GM23338 (cell line): Measurements from ENCODE around the gene MYO1D. TPM values are rescaled to one million over a fixed set of nuclear protein-coding genes. Genes with fewer than 3 reads are reported as not detected.

Source experiments
- ATAC-seq: fragments of 200-7000 bp; cut with Tn5 transposase; 3 replicates; pipeline ENCODE4 v1.9.1; 2020
- DNase-seq: peaks from one replicate; pipeline ENCODE4 v3.0.0-alpha.2; 2015; ENCODE audit warnings: low spot score
- H2AFZ ChIP-seq: fragments of 200-600 bp; sonication (generic); 2 replicates; pipeline ENCODE4 v1.8.0; 2016; ENCODE audit warnings: antibody characterized with exemption, mild to moderate bottlenecking, moderate library complexity
- H3F3A ChIP-seq: fragments of 200-600 bp; sonication (generic); replicated peaks from 2 replicates; pipeline ENCODE4 v1.8.0; 2017; ENCODE audit warnings: antibody characterized with exemption, mixed run types, low read depth
- H3K27ac ChIP-seq: fragments of 200-600 bp; sonication (generic); 2 replicates; pipeline ENCODE4 v1.6.1; 2016; ENCODE audit warnings: low read depth
- H3K27me3 ChIP-seq: fragments of 200-600 bp; sonication (generic); 2 replicates; pipeline ENCODE4 v1.8.0; 2016; ENCODE audit warnings: mild to moderate bottlenecking, mixed run types, moderate library complexity; ENCODE audit not compliant: insufficient read depth
- H3K36me3 ChIP-seq: fragments of 200-600 bp; sonication (generic); 2 replicates; pipeline ENCODE4 v1.8.0; 2016; ENCODE audit warnings: mild to moderate bottlenecking; ENCODE audit not compliant: insufficient read depth
- H3K4me1 ChIP-seq: fragments of 200-600 bp; sonication (generic); 2 replicates; pipeline ENCODE4 v1.8.0; 2016; ENCODE audit warnings: mild to moderate bottlenecking, moderate library complexity; ENCODE audit not compliant: insufficient read depth
- H3K4me2 ChIP-seq: fragments of 200-600 bp; sonication (generic); 2 replicates; pipeline ENCODE4 v1.7.1; 2017; ENCODE audit warnings: mixed run types
- H3K4me3 ChIP-seq: fragments of 200-600 bp; sonication (generic); 2 replicates; pipeline ENCODE4 v1.6.1; 2016; ENCODE audit warnings: mixed run types
- H3K79me2 ChIP-seq: fragments of 200-600 bp; sonication (generic); replicated peaks from 2 replicates; pipeline ENCODE4 v1.8.0; 2017; ENCODE audit warnings: mild to moderate bottlenecking; ENCODE audit not compliant: insufficient read depth
- H3K9me2 ChIP-seq: fragments of 200-600 bp; sonication (generic); 2 replicates; pipeline ENCODE4 v1.8.0; 2017; ENCODE audit not compliant: insufficient read depth
- H4K20me1 ChIP-seq: fragments of 200-600 bp; sonication (generic); replicated peaks from 2 replicates; pipeline ENCODE4 v1.8.0; 2017; ENCODE audit warnings: mild to moderate bottlenecking; ENCODE audit not compliant: insufficient read depth
- H3K27ac Mint-ChIP-seq: 2 replicates; pipeline ENCODE4 v1.8.0; 2020; ENCODE audit warnings: inconsistent platforms, mild to moderate bottlenecking, moderate library complexity, mixed read lengths
- H3K27me3 Mint-ChIP-seq: 3 replicates; pipeline ENCODE4 v1.8.0; 2022; ENCODE audit warnings: low read depth, mild to moderate bottlenecking, moderate library complexity, mixed read lengths, inconsistent platforms; ENCODE audit not compliant: insufficient read depth, poor library complexity
- H3K36me3 Mint-ChIP-seq: 3 replicates; pipeline ENCODE4 v1.8.0; 2021; ENCODE audit warnings: low read depth, mild to moderate bottlenecking, inconsistent platforms, moderate library complexity, mixed read lengths
- H3K4me1 Mint-ChIP-seq: 3 replicates; pipeline ENCODE4 v1.8.0; 2020; ENCODE audit warnings: mild to moderate bottlenecking, inconsistent platforms, mixed read lengths
- H3K4me3 Mint-ChIP-seq: 3 replicates; pipeline ENCODE4 v1.8.0; 2021; ENCODE audit warnings: moderate library complexity, mild to moderate bottlenecking, inconsistent platforms, mixed read lengths
- H3K9me3 Mint-ChIP-seq: 3 replicates; pipeline ENCODE4 v1.8.0; 2020; ENCODE audit warnings: moderate library complexity, mild to moderate bottlenecking, inconsistent platforms, mixed read lengths
- CREB1 ChIP-seq: fragments of 250-450 bp; sonication (Bioruptor Pico); IDR thresholded peaks from 2 replicates; pipeline ENCODE4 v1.5.0; 2020; ENCODE audit warnings: low read depth, mild to moderate bottlenecking, moderate library complexity
- EZH2 ChIP-seq: fragments of 200-600 bp; sonication (generic); IDR thresholded peaks from one replicate; pipeline ENCODE4 v1.8.0; 2017; ENCODE audit warnings: antibody characterized with exemption, mild to moderate bottlenecking, low read depth; ENCODE audit not compliant: unreplicated experiment
- EZH2phosphoT487 ChIP-seq: fragments of 200-600 bp; sonication (generic); IDR thresholded peaks from one replicate; pipeline ENCODE4 v1.8.1; 2018; ENCODE audit warnings: antibody characterized with exemption; ENCODE audit not compliant: unreplicated experiment
- JUNB ChIP-seq: IDR thresholded peaks from one replicate; pipeline ENCODE4 v1.6.1; 2016; ENCODE audit warnings: antibody characterized with exemption; ENCODE audit not compliant: unreplicated experiment
- NANOG ChIP-seq: IDR thresholded peaks from 2 replicates; pipeline ENCODE4 v1.6.1; 2016; ENCODE audit warnings: antibody characterized with exemption, borderline replicate concordance
- POLR2AphosphoS5 ChIP-seq: IDR thresholded peaks from 2 replicates; pipeline ENCODE4 v1.6.1; 2016; ENCODE audit warnings: antibody characterized with exemption, low read depth
- REST ChIP-seq: IDR thresholded peaks from one replicate; pipeline ENCODE4 v1.6.1; 2018; ENCODE audit warnings: antibody characterized with exemption; ENCODE audit not compliant: unreplicated experiment
- STAT1 ChIP-seq: IDR thresholded peaks from one replicate; pipeline ENCODE4 v1.6.1; 2016; ENCODE audit warnings: antibody characterized with exemption; ENCODE audit not compliant: unreplicated experiment
- ZNF331 ChIP-seq: fragments of 250-450 bp; sonication (Bioruptor Pico); IDR thresholded peaks from 2 replicates; pipeline ENCODE4 v1.5.0; 2020; ENCODE audit warnings: low read depth, mild to moderate bottlenecking, moderate library complexity
- ZNF462 ChIP-seq: fragments of 250-450 bp; sonication (Bioruptor Pico); IDR thresholded peaks from 2 replicates; pipeline ENCODE4 v1.5.0; 2020; ENCODE audit warnings: mild to moderate bottlenecking, moderate library complexity
- polyA plus RNA-seq: library from polyadenylated mRNA; unstranded; fragments of >200 nt; fragmentation: Nextera tagmentation; extraction: Ambion mirVana; gene quantifications from 2 replicates; pipeline ENCODE4 v1.2.1, GENCODE V29; 2016
- total RNA-seq: library from RNA; depleted of rRNA; stranded (reverse); fragments of >200 nt; shearing (Covaris generic); gene quantifications from 2 replicates; pipeline ENCODE4 v1.2.3, GENCODE V29; 2014
- TF ChIP-seq, protein P1 (sequence below), 2 experiments: fragments of 200-600 bp in 1 of 2; sonication (generic) in 1 of 2; conservative IDR thresholded peaks; 2 replicates each; pipeline versions ENCODE4 v1.5.1 to v1.6.1; 2016 to 2017; ENCODE audit warnings: antibody characterized with exemption in 2 of 2, low read depth in 2 of 2, mild to moderate bottlenecking in 2 of 2, moderate library complexity in 1 of 2
- TF ChIP-seq, protein P2 (sequence below): IDR thresholded peaks from 2 replicates; pipeline ENCODE4 v1.6.1; 2016; ENCODE audit warnings: antibody characterized with exemption

Gene MYO1D
- total and polyA plus RNA-seq, 2 experiments from 2014 or later: 8.6 to 28.6 TPM

DNA sequence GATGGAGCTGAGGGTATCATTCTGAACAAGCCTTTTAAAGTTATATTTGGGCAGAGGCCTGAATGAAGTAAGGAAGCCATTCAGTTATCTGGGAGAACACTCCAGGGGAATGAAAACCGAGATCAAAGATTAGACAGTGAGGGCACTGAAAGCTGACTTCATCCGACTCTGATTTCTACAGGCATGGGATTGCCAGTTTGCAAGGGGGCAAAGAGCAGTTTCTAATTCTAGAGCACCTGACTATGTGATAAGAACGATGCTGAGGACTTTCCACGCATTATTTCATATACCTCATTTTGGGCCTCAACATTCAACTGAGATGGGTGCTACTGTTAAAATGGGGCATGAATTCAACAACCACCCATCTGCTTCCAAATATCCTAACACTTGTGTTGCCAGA is 254.4 kb downstream of the MYO1D start:
- Mint-ChIP-seq H3K4me1 (peaks cover 38% of the 10 kb centered on the region), H3K4me3 (no peak overlapping the region), H3K27ac (no peak overlapping the region), H3K27me3 (peaks cover 2% of the 10 kb centered on the region), H3K36me3 (no peaks in the 10 kb centered on the region), H3K9me3 (no peaks in the 10 kb centered on the region)
- Histone ChIP-seq H4K20me1 (no peaks in the 10 kb centered on the region), H3K27ac (no peak overlapping the region), H3K4me3 (no peak overlapping the region), H3F3A (no peaks in the 10 kb centered on the region), H3K27me3 (no peaks in the 10 kb centered on the region), H3K79me2 (no peaks in the 10 kb centered on the region), H3K36me3 (no peaks in the 10 kb centered on the region), H3K9me2 (no peaks in the 10 kb centered on the region), H3K4me1 (peaks cover 13% of the 10 kb centered on the region; the same call in 1 of the 2 replicates), H3K4me2 (no peak overlapping the region), H2AFZ (no peak overlapping the region)
- DNase-seq: no peak
- TF ChIP-seq, protein P1, sequence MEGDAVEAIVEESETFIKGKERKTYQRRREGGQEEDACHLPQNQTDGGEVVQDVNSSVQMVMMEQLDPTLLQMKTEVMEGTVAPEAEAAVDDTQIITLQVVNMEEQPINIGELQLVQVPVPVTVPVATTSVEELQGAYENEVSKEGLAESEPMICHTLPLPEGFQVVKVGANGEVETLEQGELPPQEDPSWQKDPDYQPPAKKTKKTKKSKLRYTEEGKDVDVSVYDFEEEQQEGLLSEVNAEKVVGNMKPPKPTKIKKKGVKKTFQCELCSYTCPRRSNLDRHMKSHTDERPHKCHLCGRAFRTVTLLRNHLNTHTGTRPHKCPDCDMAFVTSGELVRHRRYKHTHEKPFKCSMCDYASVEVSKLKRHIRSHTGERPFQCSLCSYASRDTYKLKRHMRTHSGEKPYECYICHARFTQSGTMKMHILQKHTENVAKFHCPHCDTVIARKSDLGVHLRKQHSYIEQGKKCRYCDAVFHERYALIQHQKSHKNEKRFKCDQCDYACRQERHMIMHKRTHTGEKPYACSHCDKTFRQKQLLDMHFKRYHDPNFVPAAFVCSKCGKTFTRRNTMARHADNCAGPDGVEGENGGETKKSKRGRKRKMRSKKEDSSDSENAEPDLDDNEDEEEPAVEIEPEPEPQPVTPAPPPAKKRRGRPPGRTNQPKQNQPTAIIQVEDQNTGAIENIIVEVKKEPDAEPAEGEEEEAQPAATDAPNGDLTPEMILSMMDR (conservative IDR thresholded peaks at IDR 0.05; ENCODE audit: low read depth in 2 of 2): no peak
- TF ChIP-seq ZNF331 (CRISPR knock-in tag) (no peak), EZH2 (no peak), POLR2AphosphoS5 (no peak), NANOG (no peak), EZH2phosphoT487 (no peak), REST (no peak), JUNB (no peak), STAT1 (no peak), CREB1 (CRISPR knock-in tag) (no peak), ZNF462 (no peak)
- TF ChIP-seq, protein P2, sequence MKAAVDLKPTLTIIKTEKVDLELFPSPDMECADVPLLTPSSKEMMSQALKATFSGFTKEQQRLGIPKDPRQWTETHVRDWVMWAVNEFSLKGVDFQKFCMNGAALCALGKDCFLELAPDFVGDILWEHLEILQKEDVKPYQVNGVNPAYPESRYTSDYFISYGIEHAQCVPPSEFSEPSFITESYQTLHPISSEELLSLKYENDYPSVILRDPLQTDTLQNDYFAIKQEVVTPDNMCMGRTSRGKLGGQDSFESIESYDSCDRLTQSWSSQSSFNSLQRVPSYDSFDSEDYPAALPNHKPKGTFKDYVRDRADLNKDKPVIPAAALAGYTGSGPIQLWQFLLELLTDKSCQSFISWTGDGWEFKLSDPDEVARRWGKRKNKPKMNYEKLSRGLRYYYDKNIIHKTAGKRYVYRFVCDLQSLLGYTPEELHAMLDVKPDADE: no peak
- no peak for ATAC-seq
